ENCODE data around the gene OTUD3. TPM values are rescaled to one million over a fixed set of nuclear protein-coding genes. Genes with fewer than 3 reads are reported as not detected.

The OTUD3 gene
- total and polyA plus RNA-seq, 9 of the 15 experiments (the other 6 are each of a cell fraction or from before 2014, with no cell fraction given): 2.0 to 16.6 (median 11.0) TPM

- peak in 1 of 2 experiments; percentile 39; a peak in 1 of 3 replicates for TF ChIP-seq CBX3 (IDR thresholded peaks at IDR 0.05; ENCODE audit: borderline replicate concordance in 1 of 2, low read length in 2 of 2)
- peak; percentile 76 for TF ChIP-seq SUPT5H (IDR thresholded peaks at IDR 0.05)
- TF ChIP-seq, protein P1, sequence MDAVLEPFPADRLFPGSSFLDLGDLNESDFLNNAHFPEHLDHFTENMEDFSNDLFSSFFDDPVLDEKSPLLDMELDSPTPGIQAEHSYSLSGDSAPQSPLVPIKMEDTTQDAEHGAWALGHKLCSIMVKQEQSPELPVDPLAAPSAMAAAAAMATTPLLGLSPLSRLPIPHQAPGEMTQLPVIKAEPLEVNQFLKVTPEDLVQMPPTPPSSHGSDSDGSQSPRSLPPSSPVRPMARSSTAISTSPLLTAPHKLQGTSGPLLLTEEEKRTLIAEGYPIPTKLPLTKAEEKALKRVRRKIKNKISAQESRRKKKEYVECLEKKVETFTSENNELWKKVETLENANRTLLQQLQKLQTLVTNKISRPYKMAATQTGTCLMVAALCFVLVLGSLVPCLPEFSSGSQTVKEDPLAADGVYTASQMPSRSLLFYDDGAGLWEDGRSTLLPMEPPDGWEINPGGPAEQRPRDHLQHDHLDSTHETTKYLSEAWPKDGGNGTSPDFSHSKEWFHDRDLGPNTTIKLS (IDR thresholded peaks at IDR 0.05; ENCODE audit: borderline replicate concordance, low read depth): peak; percentile 97
- peak in 1 of 2 experiments; percentile 63; a peak in 1 of 4 replicates for TF ChIP-seq ARNT (IDR thresholded peaks at IDR 0.05)
- no peak for TF ChIP-seq CHD7 (IDR thresholded peaks at IDR 0.05; ENCODE audit: low read depth, low read length)
- 0 out of 2 replicates have a peak, but pooled peaks have one; percentile 16 for TF ChIP-seq OTX1 (CRISPR knock-in tag; IDR thresholded peaks at IDR 0.05)
- peak; percentile 98 for TF ChIP-seq ZNF592 (IDR thresholded peaks at IDR 0.05)
- peak; percentile 46 for TF ChIP-seq CXXC5 (CRISPR knock-in tag; IDR thresholded peaks at IDR 0.05)
- no peak for TF ChIP-seq ESRRA (IDR thresholded peaks at IDR 0.05; ENCODE audit: borderline replicate concordance, low read depth)
These were observed 4.2 kb upstream of the OTUD3 start (continued) for GRCh38 chr1:19877821-19878636.
